HG03565 (cell line): ENCODE data around the gene NTM.
"Not testable (repeated sequence)": the region's sequence is repeated elsewhere in the genome, so short reads cannot be mapped to it uniquely, and the experiment has no call there.

Source experiments
- ATAC-seq: cut with Tn5 transposase; IDR thresholded peaks from one replicate; pipeline ENCODE4 v1.9.1; 2021; ENCODE audit warnings: mild to moderate bottlenecking, moderate library complexity; ENCODE audit not compliant: unreplicated experiment

Gene NTM

GRCh38 chr11:131902421-131902820 is 532.0 kb downstream of the NTM start:
- no peak for ATAC-seq

- ATAC-seq, result no peak
These were observed 532.7 kb downstream of the NTM start for GRCh38 chr11:131903074-131903473.

GRCh38 chr11:131904756-131905155 is 534.3 kb downstream of the NTM start:
- no peak for ATAC-seq

GRCh38 chr11:131906963-131907362 is 536.5 kb downstream of the NTM start:
- no peak for ATAC-seq

GRCh38 chr11:131907371-131907770 is 537.0 kb downstream of the NTM start:
- no peak for ATAC-seq

- no peak for ATAC-seq
These were observed 537.9 kb downstream of the NTM start for GRCh38 chr11:131908316-131908715.

- ATAC-seq, result no peak
These were observed 539.2 kb downstream of the NTM start for GRCh38 chr11:131909426-131910177.

- ATAC-seq, result no peak
These were observed 539.7 kb downstream of the NTM start for GRCh38 chr11:131910178-131910522.

- ATAC-seq, result no peak
These were observed 540.3 kb downstream of the NTM start for GRCh38 chr11:131910523-131911387.

GRCh38 chr11:131911388-131912032 is 541.1 kb downstream of the NTM start:
- not testable (repeated sequence) for ATAC-seq

GRCh38 chr11:131912134-131912533 is 541.7 kb downstream of the NTM start:
- ATAC-seq, result no peak

- ATAC-seq, result no peak
These were observed 542.9 kb downstream of the NTM start for GRCh38 chr11:131913267-131913666.

- ATAC-seq, result no peak
These were observed 544.0 kb downstream of the NTM start for GRCh38 chr11:131914361-131914774.

- ATAC-seq, result no peak
These were observed 546.2 kb downstream of the NTM start for GRCh38 chr11:131916638-131917037.

- no peak for ATAC-seq
These were observed 547.4 kb downstream of the NTM start for GRCh38 chr11:131917634-131918384.

- no peak for ATAC-seq
These were observed 548.2 kb downstream of the NTM start for GRCh38 chr11:131918663-131919062.

- ATAC-seq, result no peak
These were observed 551.8 kb downstream of the NTM start for GRCh38 chr11:131922220-131922619.

GRCh38 chr11:131923309-131923708 is 552.9 kb downstream of the NTM start:
- ATAC-seq, result no peak

GRCh38 chr11:131924001-131924400 is 553.6 kb downstream of the NTM start:
- no peak for ATAC-seq

GRCh38 chr11:131924457-131925201 is 554.2 kb downstream of the NTM start:
- ATAC-seq, result no peak
